GM18870 (cell line): ENCODE results near the gene TNKS1BP1.
A peak's percentile ranks its signal among the peaks of the same experiment; 100 is the strongest.

Experiments
- ATAC-seq: cut with Tn5 transposase; IDR thresholded peaks from one replicate; pipeline ENCODE4 v1.9.1; 2021; ENCODE audit warnings: moderate library complexity; ENCODE audit not compliant: unreplicated experiment

The TNKS1BP1 gene

DNA sequence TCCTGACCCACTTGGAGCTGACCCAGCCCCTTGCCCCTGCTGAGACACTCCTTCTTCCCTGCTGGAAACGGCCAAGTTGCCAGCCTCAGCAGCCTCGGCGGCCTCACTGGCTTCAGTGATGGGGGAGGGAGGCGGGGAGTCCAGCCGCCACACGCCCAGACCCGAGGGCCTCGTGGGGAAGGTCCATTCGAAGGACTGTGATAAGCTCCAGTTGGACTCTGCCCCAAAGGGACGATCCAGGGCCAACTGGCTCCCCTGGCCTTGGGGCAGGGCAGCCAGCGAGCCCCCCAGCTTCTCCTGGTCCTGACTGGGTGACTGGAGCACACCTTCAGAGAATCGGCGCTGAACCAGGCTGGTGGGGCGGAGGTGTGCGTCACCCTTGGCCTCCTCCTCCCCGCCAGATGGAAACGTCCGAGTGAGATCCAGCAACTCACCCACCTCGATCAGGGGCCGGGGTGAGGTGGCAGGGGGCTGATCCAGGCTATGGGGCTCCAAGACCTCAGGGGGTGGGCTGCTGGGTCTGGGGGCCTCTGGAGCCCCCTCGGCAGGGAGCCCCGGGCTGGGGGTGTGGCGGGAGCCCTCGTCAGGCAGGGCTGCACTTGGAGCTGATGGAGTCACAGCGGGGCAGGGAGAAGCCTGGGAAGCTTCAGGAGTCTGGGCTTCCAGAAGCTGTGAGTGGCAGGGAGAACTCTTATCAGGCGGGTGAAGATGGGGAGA lies 11.5 kb downstream of the TNKS1BP1 start:
- ATAC-seq, result no peak

DNA sequence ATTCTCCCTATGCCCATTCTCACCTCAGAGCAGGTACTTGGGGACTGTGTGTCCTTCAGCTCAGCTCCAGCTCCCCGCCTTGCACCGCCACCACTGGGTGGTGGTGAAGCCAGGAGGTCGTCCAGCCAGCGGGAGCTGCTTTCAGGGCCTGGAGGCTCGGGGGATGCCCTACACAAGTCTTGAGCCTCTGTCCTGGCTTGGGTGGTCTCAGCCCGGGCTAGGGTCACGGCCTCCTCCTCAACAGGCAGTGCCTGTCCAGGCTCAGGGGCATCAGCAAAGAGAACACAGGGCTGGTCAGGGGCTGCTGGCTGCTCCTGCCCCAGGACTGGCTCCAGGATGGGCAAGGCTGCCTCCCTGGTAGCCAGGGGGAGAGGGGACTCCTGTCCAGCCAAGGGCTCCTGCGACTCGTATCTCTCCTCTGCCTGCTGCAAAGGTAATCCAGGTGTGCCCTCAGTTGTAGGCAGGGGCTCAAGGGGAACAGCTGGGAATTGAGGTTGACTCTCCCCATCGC lies 12.2 kb downstream of the TNKS1BP1 start:
- no peak for ATAC-seq

DNA sequence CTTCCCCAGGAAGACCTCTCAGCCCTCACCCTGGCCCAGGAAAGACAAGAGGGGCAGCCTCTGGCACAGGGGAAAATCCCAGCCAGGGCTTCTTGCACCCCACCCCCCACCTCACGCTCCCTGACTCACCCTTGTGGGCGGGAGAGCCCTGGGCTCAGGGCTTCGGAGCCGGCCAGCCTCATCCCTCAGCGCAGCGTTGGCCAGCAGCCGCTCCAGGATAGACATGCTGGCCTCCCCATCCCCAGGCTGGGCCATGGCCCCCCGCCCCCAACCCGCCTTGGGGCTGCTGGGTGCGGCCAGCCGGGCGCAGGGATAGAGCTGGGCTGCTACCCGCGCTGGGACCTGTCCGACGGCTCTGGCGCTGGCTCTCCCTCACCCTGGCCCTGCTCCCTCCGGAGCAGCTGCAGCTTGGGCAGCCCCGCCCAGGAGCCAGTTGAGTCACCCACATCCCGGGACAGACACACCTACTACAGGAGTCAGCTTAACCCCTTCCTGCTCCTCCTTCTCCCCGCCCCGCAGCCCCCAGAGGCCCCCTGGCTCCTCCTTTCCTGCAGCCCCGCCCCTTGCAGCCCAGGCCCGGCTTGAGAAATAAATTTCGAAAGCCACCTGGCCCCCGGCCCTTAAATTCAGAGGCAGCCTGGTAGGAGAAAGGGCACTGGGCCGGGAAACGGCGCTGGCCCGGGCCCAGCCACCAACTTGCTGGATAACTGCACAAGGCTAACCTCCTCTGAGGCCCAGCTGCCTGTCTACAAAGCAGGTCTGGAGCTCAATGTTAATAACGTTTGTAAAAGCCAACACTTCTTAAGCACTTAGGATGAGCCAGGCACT lies 13.4 kb downstream of the TNKS1BP1 start:
- peak; percentile 98 for ATAC-seq

DNA sequence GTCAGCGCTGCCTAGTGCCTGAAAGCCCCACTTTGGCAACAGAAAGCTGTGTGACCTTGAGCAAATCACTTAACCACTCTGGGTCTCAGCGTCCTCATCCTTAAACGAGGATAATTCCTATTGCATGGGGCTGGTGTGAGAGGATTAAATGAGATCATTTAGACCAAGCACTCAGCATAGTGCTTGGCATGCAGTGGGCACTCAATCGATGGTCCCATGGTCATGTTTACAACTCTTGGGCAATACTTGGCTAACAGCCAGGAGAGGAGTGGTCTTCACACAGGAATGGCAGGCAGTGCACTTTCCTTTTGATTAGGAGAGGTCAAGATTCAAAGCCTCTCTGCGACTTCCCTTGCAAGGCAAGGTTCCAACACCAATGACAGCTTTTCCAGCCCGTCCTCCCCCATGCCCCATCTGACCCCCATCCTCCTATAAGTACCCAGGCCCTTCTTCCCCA lies 14.1 kb downstream of the TNKS1BP1 start:
- ATAC-seq, result no peak

DNA sequence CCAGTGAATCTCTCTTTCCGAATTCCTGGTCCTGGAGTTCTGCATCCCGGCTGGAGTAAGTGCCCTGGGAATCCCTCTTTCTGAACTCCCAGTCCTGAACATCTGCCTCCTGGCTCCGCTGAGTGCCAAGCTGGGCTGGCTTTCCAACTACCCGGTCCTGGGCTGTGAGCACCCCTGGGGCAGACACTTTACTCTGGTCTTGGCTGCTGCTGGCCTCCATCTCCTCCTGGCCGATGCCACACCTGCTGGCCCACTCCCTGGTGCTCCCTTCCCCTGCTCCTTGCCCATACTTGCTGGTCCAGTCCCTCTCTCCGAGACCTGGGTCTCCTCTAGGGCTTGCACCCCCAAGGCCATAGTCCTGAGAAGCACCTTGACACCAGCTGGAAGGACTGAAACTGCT lies 14.7 kb downstream of the TNKS1BP1 start:
- ATAC-seq, result no peak

GRCh38 chr11:57309106-57310059 lies 15.4 kb downstream of the TNKS1BP1 start:
- no peak for ATAC-seq

DNA sequence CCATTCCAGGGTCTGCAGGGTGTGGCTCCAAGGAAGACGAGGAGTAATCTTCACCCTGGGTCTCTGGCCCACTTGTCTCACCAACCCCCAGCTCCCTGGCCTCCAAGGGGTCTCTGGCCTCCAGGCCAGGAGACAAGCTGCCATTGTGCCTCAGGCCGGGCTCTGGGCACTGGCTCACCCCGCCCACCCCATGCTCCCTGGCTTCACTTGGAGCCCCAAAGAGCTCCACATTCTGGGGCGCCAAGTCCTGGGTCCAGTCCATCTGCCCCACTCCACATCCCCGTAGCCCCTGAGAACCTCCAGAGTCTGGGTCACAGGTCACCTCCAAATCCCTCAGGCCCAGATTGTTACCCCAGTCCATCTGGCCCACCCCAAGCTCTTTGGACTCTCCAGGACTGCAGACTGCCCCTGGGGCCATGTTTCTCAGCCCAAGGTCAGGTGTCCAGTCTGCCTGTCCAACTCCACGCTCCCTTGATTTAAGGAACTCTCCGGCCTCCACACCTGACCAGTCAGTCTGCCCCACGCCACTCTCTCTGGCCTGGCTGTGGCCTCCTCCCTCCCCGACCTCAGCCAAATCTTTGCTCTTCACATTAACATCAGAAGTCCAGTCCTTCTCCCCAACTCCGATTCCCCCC lies 16.2 kb downstream of the TNKS1BP1 start:
- ATAC-seq, result no peak

- ATAC-seq, result no peak
These were observed 17.0 kb downstream of the TNKS1BP1 start for GRCh38 chr11:57307666-57308270.

DNA sequence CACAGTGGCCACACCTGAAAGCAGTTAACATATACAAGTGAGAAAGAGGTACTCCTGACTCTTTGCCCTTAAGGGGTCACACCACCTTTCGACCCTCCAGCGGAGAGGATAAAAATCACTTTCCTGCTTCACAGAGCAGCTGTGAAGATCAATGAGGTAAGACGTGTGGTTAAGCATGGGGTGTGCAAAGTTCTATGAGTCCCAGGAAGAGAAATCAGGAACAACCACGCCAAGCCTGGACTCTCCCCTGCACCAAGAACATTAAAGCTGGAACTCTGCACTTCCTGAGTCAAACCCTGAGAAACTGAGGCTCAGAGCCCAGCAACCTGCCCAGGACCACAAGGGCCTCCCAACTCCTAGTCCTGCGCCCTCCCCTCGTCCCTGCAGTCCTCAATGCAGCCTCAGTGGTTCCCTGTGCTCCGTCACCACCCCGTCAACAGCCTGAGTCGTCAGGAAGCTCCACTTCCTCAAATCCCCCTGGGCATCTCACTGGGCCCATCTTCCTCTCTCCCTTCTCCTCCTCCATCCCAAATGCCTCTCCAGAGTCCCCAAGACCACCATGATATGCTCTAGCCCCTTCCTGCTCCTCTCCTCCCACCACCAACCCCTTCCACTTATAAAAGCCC lies 17.7 kb downstream of the TNKS1BP1 start:
- ATAC-seq, result no peak

GRCh38 chr11:57306161-57306876 lies 18.4 kb downstream of the TNKS1BP1 start:
- ATAC-seq, result no peak

DNA sequence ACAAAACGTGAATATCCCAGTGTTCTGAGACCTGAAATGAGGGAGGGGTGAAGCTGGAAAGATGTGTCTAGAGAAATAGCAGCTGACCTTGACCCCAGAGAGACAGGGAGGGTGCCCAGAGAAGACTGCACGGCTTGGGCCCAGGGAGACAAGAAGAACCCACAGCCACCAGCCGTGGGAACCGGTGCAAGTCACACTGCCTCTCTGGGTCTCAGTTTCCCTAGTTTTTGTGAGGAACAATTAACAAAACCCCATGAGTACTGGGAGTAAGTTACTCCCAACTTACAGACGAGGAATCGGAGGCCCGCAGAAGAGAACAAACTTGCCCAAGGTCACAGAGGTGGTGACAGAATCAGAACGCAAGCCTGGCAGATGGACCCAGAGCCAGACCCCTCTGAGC lies 19.2 kb downstream of the TNKS1BP1 start:
- no peak for ATAC-seq

DNA sequence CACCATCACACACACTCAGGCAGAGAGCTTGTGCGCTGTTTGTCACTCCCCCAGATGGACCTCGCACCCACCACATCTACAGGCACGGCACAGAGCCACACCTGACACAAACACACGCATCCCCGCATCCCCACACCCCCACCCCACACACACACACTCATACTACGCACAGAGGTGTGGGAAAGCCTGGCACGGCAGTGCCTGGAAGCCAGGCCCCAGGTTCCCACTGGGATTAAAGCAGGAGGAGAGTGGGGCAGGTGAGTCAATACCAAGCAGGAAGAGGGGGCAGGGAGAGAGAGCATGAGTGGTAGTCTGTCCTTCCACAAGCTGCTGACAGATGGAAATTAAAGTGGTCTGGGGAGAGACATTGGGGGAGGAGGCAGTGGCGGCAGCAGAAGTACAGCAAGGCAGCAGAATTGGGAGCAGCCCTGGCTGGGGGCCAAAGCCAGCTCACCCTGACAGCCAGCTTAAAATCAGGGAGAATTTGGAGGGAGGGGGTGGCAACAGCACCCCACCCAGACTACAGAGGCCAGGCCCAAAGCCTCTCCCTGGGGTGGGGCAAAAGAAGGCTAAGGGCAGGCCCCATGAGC lies 20.7 kb downstream of the TNKS1BP1 start:
- ATAC-seq, result no peak

DNA sequence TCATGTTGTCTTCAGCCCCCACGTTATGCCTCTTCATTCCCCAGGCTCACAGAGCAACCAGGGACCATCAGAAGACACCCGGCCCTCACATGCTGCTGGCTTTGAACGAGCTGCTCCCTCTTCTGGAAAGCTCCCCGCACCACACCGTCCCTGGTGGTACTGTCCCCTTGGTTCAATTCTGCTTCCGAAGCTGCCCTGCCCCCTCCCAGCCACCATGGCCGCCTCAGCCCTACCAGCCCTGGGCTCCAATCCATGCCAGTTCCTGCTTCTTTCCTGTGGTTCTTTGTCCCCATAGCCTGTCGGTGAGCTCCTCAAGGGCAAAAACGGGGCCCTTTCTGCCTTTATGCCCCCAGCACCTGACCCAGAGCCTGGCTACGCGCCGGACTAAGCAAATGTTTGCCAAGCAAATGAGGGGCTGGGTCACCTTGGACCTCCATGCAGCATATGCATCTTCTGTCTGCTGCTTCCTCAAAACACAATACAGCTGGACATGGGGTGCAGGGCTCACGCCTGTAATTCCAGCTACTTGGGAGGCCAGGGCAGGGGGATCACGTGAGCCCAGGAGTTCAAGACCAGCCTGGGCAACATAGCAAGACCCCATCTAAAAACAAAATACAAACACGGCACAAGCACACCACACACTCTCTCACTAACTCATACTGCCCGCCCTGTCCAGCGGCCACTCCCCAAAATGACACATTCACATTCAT lies 21.3 kb downstream of the TNKS1BP1 start:
- ATAC-seq, result no peak

- no peak for ATAC-seq
These were observed 22.3 kb downstream of the TNKS1BP1 start for GRCh38 chr11:57302489-57302888.

DNA sequence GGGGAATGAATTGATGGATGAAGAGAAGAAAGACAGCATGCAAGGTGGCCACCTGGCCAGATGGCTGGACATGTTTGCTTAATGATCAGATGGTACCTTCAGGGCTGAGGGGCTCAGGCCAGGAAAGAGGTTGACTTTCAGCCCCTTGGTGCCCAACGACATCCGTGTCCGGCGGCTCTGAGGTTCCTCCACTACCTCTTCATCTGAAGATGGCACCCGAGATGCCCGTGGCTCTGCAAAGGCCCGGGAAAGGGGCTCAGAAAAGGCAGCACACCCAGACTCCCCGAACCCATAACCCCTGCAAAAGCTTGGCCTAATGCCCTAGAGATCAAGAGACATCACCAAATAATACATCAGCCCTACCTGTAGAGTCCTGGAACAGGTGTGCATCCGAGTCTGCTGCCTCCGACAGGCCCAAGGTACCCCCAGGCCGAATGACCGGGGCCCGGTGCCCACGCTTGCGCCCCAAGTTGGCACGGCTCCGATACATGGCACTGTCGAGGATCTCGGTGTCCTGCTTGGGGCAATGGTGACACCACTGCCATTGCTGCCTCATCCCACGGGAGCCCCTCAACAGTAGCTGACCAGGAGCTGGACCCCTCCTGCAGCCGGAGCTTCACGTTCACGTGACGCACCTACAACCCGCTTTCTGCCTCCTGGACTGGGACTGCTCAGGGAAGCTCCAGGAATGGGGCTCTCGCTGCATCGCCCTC lies 22.9 kb downstream of the TNKS1BP1 start:
- no peak for ATAC-seq

DNA sequence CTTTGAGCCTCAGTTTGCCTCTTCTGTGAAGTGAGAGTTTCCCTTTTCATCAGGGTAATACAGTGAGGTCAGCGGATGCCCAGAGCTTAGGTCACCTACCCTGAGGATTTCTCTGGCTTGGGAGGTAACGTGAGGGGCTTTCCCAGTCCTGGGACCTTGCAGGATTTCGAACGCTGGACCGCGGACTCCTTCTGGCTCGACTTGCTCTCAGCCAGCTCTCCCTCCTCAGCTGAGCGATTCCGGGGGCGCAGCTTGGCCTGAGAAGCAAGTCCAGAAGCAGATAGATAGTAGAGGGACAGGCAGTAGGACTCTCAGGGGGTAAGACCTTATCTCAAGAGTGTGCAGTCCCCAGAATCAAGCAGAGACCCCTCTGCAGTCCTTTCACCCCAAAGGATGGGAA lies 24.0 kb downstream of the TNKS1BP1 start:
- ATAC-seq, result no peak

DNA sequence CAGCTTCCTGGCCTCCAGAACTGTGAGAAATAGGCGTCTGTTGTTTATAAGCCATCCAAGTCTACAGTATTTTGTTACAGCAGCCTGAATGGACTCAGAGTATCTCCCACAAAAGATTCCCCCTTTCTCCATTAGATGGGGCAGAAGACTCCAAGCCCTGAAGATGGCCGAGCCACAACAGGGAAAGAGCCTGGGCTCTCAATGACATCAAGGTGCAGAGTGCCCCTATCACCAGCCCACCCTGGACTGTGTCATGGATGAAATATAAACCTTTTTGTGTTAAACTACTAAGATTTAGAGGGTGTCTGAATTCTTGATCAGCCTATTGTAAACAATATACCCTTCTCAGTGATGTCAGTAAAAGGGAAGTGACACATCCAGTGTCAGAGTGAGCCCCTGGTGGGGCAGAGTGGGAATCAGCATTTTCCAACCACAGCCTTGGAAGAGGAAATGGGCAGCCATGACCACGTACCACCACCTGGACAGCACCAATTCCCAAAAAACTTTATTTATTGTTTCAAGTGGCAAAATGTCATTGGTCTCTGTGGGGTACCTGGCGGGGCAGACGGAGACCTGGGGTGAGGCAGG lies 25.5 kb downstream of the TNKS1BP1 start:
- no peak for ATAC-seq
